Karpas-422 (cell line): Measurements from ENCODE around the gene NCK1. TPM values are rescaled to one million over a fixed set of nuclear protein-coding genes. Genes with fewer than 3 reads are reported as not detected.

Source experiments
- DNase-seq: peaks from one replicate; pipeline ENCODE4 v3.0.0-alpha.2; 2015
- H2AFZ ChIP-seq: fragments of 200-600 bp; sonication (generic); 2 replicates; pipeline ENCODE4 v1.6.1; 2014; ENCODE audit warnings: antibody characterized with exemption, low read length, mixed read lengths
- H3K27ac ChIP-seq: fragments of 200-600 bp; sonication (generic); 2 replicates; pipeline ENCODE4 v1.5.1; 2014; ENCODE audit warnings: mild to moderate bottlenecking, low read length, moderate library complexity
- H3K27me3 ChIP-seq: fragments of 200-600 bp; sonication (generic); 2 replicates; pipeline ENCODE4 v1.6.1; 2014; ENCODE audit warnings: low read length, mixed read lengths
- H3K36me3 ChIP-seq: fragments of 200-600 bp; sonication (generic); 2 replicates; pipeline ENCODE4 v1.6.1; 2014; ENCODE audit warnings: low read length, mixed read lengths; ENCODE audit not compliant: insufficient read depth
- H3K4me1 ChIP-seq: fragments of 200-600 bp; sonication (generic); 2 replicates; pipeline ENCODE4 v1.6.1; 2014; ENCODE audit warnings: mild to moderate bottlenecking, low read length, mixed read lengths
- H3K4me2 ChIP-seq: fragments of 200-600 bp; sonication (generic); 2 replicates; pipeline ENCODE4 v1.6.1; 2014; ENCODE audit warnings: low read length, low read depth, mild to moderate bottlenecking; ENCODE audit not compliant: poor library complexity, severe bottlenecking
- H3K4me3 ChIP-seq: fragments of 200-600 bp; sonication (generic); 2 replicates; pipeline ENCODE4 v1.5.1; 2014; ENCODE audit warnings: mild to moderate bottlenecking, antibody characterized with exemption, low read length, mixed read lengths
- H3K79me2 ChIP-seq: fragments of 200-600 bp; sonication (generic); 2 replicates; pipeline ENCODE4 v1.6.1; 2014; ENCODE audit warnings: mild to moderate bottlenecking, low read length, mixed read lengths
- H3K9ac ChIP-seq: fragments of 200-600 bp; sonication (generic); 2 replicates; pipeline ENCODE4 v1.6.0; 2014; ENCODE audit warnings: low read length
- H3K9me2 ChIP-seq: fragments of 200-600 bp; sonication (generic), shearing (Covaris generic); replicated peaks from 2 replicates; pipeline ENCODE4 v1.6.0; 2014; ENCODE audit warnings: mild to moderate bottlenecking, low read length, moderate library complexity; ENCODE audit not compliant: insufficient read depth
- H3K9me3 ChIP-seq: fragments of 300-700, 200-600 bp; sonication (generic); 2 replicates; pipeline ENCODE4 v1.6.1; 2014; ENCODE audit warnings: low read length, mixed read lengths
- H4K20me1 ChIP-seq: fragments of 200-600 bp; sonication (generic); 2 replicates; pipeline ENCODE4 v1.6.1; 2014; ENCODE audit warnings: mild to moderate bottlenecking, antibody characterized with exemption, low read length, low read depth; ENCODE audit not compliant: insufficient read depth
- total RNA-seq: library from RNA; depleted of rRNA; stranded (reverse); fragments of >200 nt; shearing (Covaris generic); gene quantifications from 2 replicates; pipeline ENCODE4 v1.2.3, GENCODE V29; 2014; ENCODE audit warnings: low replicate concordance

Gene NCK1
- total RNA-seq, 1 experiment from 2014 or later = 77.7 TPM

- peak overlapping the region; percentile 29 for H3K27ac ChIP-seq
Observed at GRCh38 chr3:136932523-136932922, 70.5 kb downstream of the NCK1 start.

GRCh38 chr3:136932978-136933772, 71.2 kb downstream of the NCK1 start:
- DNase-seq = no peak
- Histone ChIP-seq H2AFZ (no peak overlapping the region), H3K9ac (no peak overlapping the region), H3K4me3 (no peak overlapping the region), H3K9me3 (no peaks in the 10 kb centered on the region), H3K27ac (peak overlapping the region; percentile 29), H3K36me3 (peaks cover 42% of the 10 kb centered on the region), H4K20me1 (no peaks in the 10 kb centered on the region), H3K4me2 (no peak overlapping the region), H3K4me1 (peaks cover 29% of the 10 kb centered on the region), H3K9me2 (no peaks in the 10 kb centered on the region), H3K79me2 (peaks cover 98% of the 10 kb centered on the region), H3K27me3 (no peaks in the 10 kb centered on the region)

More at GRCh38 chr3:136932523-136932922, 70.5 kb downstream of the NCK1 start:
- Histone ChIP-seq H3K4me1 (peaks cover 23% of the 10 kb centered on the region), H3K9me2 (no peaks in the 10 kb centered on the region), H3K79me2 (peaks cover 98% of the 10 kb centered on the region), H3K9me3 (no peaks in the 10 kb centered on the region), H3K9ac (no peak overlapping the region), H3K4me2 (no peak overlapping the region), H3K36me3 (peaks cover 48% of the 10 kb centered on the region), H4K20me1 (no peaks in the 10 kb centered on the region), H2AFZ (no peak overlapping the region), H3K27me3 (no peaks in the 10 kb centered on the region), H3K4me3 (no peak overlapping the region)
- DNase-seq = no peak

- Histone ChIP-seq H3K4me1 (peaks cover 29% of the 10 kb centered on the region), H3K9me2 (no peaks in the 10 kb centered on the region), H3K79me2 (peaks cover 99% of the 10 kb centered on the region), H3K9me3 (no peaks in the 10 kb centered on the region), H3K36me3 (peaks cover 16% of the 10 kb centered on the region; the same call in 1 of the 2 replicates), H2AFZ (no peak overlapping the region), H3K4me3 (no peak overlapping the region), H3K27ac (no peak overlapping the region), H4K20me1 (no peaks in the 10 kb centered on the region), H3K4me2 (no peak overlapping the region), H3K9ac (no peak overlapping the region), H3K27me3 (no peaks in the 10 kb centered on the region)
- no peak for DNase-seq
Observed at GRCh38 chr3:136937175-136937574, 75.2 kb downstream of the NCK1 start.

- Histone ChIP-seq H3K9me3 (no peaks in the 10 kb centered on the region), H3K27me3 (no peaks in the 10 kb centered on the region), H3K9me2 (no peaks in the 10 kb centered on the region), H3K4me3 (no peak overlapping the region), H4K20me1 (no peaks in the 10 kb centered on the region), H3K9ac (no peak overlapping the region), H3K4me2 (peak overlapping the region; percentile 43), H3K36me3 (peaks cover 16% of the 10 kb centered on the region; the same call in 1 of the 2 replicates), H3K79me2 (peaks cover 99% of the 10 kb centered on the region), H2AFZ (no peak overlapping the region), H3K4me1 (peaks cover 29% of the 10 kb centered on the region), H3K27ac (peak overlapping the region; percentile 61; the same call in 1 of the 2 replicates)
- no peak for DNase-seq
Observed at GRCh38 chr3:136937851-136938250, 75.8 kb downstream of the NCK1 start.

GRCh38 chr3:136938334-136938733, 76.3 kb downstream of the NCK1 start:
- H3K9ac ChIP-seq = no peak overlapping the region
- H3K9me3 ChIP-seq = no peaks in the 10 kb centered on the region
- H3K27me3 ChIP-seq = no peaks in the 10 kb centered on the region
- H3K4me1 ChIP-seq = peaks cover 29% of the 10 kb centered on the region
- no peak overlapping the region for H2AFZ ChIP-seq
- peak overlapping the region; percentile 61; the same call in 1 of the 2 replicates for H3K27ac ChIP-seq
- no peaks in the 10 kb centered on the region for H4K20me1 ChIP-seq
- no peak for DNase-seq
- H3K36me3 ChIP-seq = peaks cover 11% of the 10 kb centered on the region; the same call in 1 of the 2 replicates
- no peak overlapping the region for H3K4me3 ChIP-seq
- peak overlapping the region; percentile 43 for H3K4me2 ChIP-seq
- peaks cover 99% of the 10 kb centered on the region for H3K79me2 ChIP-seq
- no peaks in the 10 kb centered on the region for H3K9me2 ChIP-seq

GRCh38 chr3:136939489-136939888, 77.5 kb downstream of the NCK1 start:
- peaks cover 29% of the 10 kb centered on the region for H3K4me1 ChIP-seq

GRCh38 chr3:136942803-136943202, 80.8 kb downstream of the NCK1 start:
- H3K79me2 ChIP-seq = peaks cover 98% of the 10 kb centered on the region
- no peak overlapping the region for H3K9ac ChIP-seq
- DNase-seq = no peak
- H3K9me3 ChIP-seq = no peaks in the 10 kb centered on the region
- peaks cover 37% of the 10 kb centered on the region for H3K4me1 ChIP-seq
- H4K20me1 ChIP-seq = no peaks in the 10 kb centered on the region
- H3K4me3 ChIP-seq = no peak overlapping the region
- H3K9me2 ChIP-seq = no peaks in the 10 kb centered on the region
- H2AFZ ChIP-seq = no peak overlapping the region
- peaks cover 18% of the 10 kb centered on the region; the same call in 1 of the 2 replicates for H3K36me3 ChIP-seq
- H3K27ac ChIP-seq = no peak overlapping the region
- no peaks in the 10 kb centered on the region for H3K27me3 ChIP-seq
- H3K4me2 ChIP-seq = no peak overlapping the region

More at GRCh38 chr3:136939489-136939888, 77.5 kb downstream of the NCK1 start:
- Histone ChIP-seq H2AFZ (no peak overlapping the region), H3K9me3 (no peaks in the 10 kb centered on the region), H3K79me2 (peaks cover 100% of the 10 kb centered on the region), H4K20me1 (no peaks in the 10 kb centered on the region), H3K4me2 (peak overlapping the region; percentile 43), H3K9me2 (no peaks in the 10 kb centered on the region), H3K9ac (no peak overlapping the region), H3K27me3 (no peaks in the 10 kb centered on the region), H3K36me3 (peaks cover 10% of the 10 kb centered on the region; the same call in 1 of the 2 replicates), H3K27ac (peak overlapping the region; percentile 61), H3K4me3 (no peak overlapping the region)
- no peak for DNase-seq

DNA sequence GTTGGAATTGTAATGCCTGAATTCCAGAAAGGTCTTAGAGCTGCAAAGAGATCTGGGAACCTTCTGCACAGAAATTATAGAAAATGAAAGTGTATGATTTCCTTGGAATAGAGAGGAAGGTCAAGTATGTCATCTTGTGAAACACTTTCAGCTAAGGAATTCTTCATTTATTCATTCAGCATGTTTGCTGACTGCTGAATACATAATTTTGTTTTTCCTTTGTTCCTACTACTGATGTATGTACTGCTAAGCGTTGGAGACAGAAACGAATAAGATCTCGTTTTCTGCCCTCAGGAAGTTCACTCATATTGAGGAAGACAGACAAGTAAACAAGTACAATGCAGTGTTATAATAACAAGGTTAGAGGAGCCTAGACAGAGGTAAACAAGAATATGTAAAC, 81.4 kb downstream of the NCK1 start:
- H3K4me1 ChIP-seq = peaks cover 37% of the 10 kb centered on the region
- no peak overlapping the region for H3K4me2 ChIP-seq
- DNase-seq = no peak
- no peak overlapping the region for H3K27ac ChIP-seq
- no peaks in the 10 kb centered on the region for H4K20me1 ChIP-seq
- no peaks in the 10 kb centered on the region for H3K9me3 ChIP-seq
- H3K9ac ChIP-seq = no peak overlapping the region
- H2AFZ ChIP-seq = no peak overlapping the region
- H3K79me2 ChIP-seq = peaks cover 98% of the 10 kb centered on the region
- no peaks in the 10 kb centered on the region for H3K27me3 ChIP-seq
- H3K9me2 ChIP-seq = no peaks in the 10 kb centered on the region
- peaks cover 24% of the 10 kb centered on the region; the same call in 1 of the 2 replicates for H3K36me3 ChIP-seq
- no peak overlapping the region for H3K4me3 ChIP-seq
